Measurements from ENCODE around the gene NPHP4.

Gene NPHP4

DNA sequence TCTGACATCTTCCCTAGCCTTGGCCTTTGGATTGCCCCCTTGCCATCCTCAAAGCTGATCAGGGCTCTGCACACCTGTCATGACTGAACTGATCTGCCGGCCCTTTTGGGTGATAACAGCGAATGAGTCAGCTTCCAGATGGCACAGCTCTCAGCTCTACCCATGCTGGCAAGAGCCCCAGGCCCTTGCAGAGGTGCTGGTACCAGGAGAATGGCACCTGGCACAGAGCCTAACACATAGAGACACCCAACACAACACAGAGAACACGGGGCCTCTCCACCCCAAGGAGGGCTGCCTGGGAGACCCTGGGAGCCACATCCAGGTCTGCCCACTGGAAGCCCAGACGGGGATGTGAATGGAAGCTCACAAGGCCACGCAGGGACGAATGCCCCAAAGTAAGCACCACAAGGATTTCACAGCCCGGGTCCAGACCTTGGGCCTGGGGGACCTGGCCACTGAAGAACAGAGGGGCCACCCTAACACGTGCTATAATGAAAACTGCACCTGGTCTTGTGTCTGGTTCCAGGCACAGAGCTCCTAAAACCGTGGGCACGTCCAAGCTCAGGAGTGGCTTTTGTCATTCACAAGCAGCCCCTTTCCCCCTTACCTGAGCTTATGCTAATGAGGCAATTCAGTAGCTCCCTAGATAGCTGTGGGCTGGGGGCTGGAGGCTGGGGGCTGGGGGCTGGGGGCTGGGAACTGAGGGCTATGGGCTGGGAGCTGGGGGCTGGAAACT lies 160.5 kb downstream of the NPHP4 start:
- no peak for DNase-seq (ENCODE audit: low read depth in 2 of 2)

DNA sequence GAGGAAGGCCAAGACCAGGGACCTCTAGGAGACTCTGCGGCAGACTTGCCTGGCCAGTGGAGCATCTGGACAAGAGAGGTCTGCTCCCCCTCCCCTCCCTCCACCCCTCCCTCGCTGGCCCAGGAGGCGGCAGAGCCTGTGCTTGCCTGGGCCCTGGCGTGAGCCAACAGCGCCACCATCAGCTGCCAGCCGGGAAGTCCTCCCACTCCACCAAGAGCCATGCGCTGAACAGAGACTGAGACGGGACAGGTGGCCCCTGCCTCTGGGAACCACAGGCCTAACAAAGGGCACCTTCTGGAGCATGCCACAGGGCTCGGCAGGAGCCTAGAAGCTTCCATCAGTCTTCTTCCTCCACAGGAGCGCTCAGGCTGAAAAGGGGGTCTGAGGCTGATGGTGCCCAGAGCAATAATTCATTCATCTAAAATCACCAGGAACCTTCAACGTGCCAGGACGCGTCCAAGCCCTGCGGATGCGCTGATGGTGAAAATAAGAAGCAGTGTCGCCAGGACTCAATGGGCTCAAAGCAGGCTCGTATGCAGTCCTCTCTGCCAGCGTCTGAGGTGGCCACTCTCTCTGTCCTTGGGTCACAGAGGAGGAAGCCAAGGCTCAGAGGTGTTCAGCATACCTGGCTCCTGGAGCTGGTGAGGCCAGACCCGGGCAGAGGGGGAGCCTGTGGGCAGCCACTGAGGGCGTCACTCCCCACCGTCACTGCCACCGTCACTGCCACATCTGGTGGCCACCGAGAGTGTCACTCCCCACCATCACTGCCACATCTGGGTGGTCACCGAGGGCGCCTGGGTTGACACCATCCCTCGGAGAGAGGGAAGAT lies 161.2 kb downstream of the NPHP4 start:
- DNase-seq (ENCODE audit: low read depth in 2 of 2), result no peak

DNA sequence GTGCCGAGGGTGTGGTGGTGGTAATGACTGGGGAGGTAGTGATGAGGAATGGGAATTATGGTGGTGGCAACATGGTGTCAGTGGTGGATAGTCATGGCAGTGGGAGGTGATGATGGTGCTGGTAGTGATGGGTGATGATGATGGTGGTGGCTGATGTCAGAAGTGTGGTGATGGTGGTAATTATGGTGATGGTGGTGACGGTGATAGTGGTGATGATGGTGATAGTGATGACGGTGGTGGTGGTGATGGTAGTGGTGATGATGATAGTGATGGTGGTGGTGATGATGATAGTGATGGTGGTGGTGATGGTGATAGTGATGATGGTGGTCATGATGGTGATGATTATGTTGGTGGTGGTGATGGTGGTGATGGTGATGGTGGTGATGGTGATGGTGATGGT lies 162.8 kb downstream of the NPHP4 start:
- no peak for DNase-seq (ENCODE audit: low read depth in 2 of 2)

DNA sequence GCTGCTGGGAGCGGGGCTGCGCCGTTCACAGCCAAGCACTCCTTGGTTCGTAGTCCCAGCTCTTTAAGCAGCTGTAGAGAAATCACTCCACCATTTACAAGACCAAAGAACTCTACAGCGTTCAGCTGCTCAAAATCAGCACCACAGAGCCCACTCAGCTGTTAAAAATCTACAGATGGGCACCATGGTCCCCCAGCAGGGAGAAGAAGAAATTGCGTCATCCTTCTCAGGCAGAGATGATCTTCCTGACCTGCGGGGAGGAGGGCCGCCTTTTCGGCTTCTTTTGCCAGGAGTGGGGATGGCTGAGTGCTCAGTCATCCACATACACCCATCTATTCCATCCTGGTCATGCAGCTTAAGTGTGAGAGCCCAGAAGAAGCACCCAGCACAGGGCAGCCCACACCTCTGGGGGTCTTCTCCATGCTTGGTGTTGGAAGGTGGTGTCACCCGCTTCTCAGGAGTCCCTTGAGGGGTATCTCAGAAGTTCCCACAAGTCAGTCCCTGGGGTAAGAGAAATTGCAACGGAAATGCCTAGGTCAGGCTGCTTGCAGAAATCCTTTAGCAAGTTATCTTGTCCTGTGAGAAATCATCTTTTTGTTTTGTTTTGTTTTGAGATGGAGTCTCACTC lies 163.8 kb downstream of the NPHP4 start:
- no peak for DNase-seq (ENCODE audit: low read depth in 2 of 2)

DNA sequence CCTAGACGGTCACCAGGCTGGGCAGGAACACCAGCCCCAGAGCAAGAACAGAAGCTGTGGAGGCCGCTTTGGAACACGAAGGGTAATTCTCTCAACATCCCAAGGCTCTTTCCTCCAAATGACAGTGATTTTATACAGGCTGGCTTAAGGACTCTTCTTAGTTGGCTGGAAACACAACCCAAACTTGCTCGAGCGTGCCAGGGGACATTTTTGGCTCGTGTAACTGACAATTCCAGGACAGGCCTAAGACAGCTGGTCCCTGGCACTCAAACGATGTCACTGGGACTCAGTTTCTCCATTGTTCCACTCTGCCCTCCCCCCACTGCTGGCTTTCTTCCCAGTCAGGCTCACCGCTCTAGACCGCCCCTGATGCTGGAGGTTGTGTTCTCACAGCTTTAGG lies 164.7 kb downstream of the NPHP4 start:
- DNase-seq (ENCODE audit: low read depth in 2 of 2), result no peak

DNA sequence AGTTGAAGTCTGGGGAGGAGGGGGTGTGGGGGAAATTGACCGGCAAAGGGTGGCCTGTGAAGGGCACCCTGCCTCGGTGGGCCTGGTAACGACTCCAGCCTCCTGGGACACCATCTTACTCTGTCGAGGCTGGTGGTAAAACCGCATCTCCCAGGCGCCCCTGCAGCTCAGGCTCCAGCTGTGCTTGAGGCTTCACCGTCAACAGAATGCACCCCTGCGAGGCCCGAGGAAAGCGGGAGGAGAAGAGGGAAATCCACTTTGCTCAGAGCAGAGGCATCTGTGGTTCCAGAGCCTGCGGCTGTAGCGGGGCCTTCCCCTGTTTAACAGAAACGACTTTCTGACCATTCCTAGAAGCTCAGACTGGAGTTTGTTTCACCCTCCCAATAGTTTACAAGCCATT lies 165.6 kb downstream of the NPHP4 start:
- DNase-seq (ENCODE audit: low read depth in 2 of 2), result no peak

DNA sequence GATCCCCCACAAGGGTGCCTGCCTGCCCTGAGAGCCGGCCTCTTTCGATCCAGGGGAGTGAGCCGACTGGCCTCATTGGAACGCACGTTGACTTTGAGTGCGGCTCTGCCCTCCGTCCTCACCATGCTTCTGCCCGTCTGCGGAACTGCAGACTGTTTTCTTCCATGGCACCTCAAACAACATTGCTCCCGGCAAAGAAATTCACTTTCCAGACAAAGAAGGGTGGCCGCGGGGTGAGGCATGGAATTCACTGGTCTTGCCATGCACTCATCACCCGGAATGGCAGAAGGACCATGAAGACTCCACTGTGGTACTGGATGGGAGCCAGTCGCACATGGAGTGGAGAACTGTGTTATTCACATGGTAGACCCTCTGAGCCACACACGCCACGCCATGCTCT lies 169.5 kb downstream of the NPHP4 start:
- DNase-seq (ENCODE audit: low read depth in 2 of 2), result no peak

DNA sequence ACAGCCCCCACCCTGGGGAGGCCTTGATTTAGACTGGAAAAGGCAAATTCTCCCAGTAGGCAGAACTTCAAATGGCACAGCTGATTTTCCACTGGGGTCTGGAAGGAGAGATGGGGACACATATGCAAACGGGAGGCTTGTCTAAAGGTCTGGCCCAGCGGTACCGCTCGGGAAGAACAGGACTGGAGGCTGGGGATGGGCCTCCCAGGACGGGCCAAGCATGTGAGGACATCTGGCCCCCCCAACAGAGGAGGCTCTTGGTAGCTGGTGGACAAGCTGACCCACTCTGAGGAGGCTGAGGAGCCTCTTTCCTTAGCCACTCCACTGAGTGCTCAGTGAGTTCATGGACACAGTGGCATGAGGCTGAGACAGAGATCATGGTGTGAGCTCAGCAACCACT lies 170.0 kb downstream of the NPHP4 start:
- no peak for DNase-seq (ENCODE audit: low read depth in 2 of 2)

DNA sequence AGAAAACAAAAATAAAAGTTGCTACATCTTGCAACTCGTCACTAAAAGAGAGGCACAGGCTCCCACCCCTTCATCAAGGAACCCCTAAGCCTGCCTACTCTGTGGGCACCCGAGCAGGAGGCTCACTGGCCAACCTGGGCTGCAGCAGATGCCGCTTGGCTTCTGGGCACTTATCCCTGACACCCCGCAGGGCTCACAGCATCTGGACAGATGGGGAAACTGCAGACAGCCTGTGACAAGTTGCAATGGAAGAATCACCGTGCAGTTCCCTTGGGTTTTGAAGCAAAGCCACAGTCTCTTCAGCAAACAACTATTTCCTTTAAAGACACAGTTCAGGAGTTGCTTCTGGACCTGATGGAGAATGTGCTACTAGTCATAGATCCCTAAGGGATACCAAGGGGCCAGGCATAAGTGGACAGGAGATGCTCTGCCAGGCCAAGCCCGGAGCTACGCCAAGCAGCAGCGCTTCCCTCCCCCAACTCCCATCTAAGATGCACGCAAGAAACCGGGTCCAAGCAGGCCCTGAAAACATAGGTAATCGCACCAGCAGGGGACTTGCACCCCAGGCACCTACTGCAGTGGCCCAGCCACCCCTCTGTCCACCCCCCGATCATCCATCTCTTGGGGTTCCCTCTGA lies 170.6 kb downstream of the NPHP4 start:
- DNase-seq (ENCODE audit: low read depth in 2 of 2), result no peak

DNA sequence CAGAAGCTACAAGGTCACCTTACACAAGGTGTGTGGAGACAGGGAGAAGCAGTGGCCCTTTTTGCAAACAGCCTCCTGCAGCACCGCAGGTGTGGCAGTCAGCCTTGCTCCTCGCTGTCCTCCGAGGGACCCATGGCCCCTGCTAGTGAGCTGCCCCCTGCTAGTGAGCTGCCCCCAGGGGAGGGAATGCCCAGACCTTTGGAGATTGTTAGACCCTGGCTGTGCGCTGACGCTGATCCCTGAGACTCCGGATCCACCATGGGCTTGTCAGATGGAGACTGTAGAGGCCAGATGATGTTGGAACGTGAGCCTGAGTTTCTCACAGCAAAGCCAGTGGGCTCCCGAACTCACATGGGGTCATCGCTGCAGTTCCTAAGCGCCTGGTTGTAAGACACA lies 172.2 kb downstream of the NPHP4 start:
- no peak for DNase-seq (ENCODE audit: low read depth in 2 of 2)

DNA sequence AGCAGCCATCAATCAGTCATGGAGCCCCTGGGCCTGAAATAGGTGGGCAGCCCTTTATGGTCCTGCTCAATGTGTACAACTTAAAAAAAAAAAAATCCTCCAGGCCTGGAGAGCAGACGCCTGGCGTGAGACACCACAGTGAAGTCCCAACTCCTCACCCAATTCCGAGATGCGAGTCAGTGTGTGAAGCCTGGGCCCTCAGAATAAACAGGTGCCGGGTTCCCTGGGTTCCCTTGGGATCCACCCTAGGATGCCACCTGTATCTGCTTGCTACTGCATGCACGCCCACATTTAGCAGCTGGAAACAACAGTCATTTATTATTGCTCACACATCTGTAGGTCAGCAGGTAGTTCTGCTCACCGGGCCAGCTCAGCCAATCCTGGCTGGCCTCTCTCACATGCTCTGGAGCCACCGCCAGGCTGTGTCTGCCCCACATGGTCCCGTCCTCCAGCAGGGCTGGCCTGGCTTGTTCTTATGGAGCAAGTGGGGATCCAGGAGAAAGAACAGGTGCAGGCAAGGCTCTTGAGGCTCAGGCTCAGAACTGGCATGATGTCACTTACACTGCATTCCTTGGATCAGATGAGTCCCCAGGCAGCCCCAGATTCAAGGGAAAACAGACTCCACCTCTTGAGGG lies 172.7 kb downstream of the NPHP4 start:
- DNase-seq (ENCODE audit: low read depth in 2 of 2), result no peak

DNA sequence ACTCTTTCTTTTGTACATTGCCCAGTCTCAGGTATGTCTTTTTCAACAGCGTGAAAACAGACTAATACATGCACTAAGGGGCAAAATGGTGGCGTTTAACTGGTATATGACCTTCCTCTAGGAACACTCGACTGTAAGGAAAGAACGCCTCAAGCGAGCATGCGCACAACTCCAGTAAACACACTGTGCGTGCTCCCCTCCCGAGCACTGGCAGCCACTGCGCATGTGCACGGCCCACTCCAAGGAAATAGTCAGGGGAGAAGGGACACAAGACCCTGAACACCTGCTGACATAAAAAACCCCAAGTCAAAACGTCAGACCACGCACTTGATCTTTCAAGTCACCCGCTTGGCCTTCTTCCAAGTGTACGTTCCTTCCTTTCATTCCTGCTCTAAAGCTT lies 173.5 kb downstream of the NPHP4 start:
- DNase-seq (ENCODE audit: low read depth in 2 of 2), result no peak

DNA sequence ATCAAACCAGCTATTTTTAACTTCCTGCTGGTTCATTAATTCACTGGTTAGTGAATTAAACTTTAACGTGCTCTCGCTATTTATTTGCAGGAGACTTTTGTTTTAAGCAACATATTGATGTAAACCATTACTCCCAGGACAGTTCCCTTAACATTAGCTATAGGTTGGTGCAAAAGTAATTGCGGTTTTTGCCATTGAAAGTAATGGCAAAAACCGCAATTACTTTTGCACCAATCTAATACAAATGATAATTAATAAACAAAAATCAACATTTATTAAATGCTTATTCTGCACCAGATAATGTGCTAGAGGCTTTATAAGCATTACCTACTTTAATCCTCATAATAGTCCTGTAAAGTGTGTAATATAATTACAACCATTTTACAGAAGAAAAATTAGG lies 176.5 kb downstream of the NPHP4 start:
- no peak for DNase-seq (ENCODE audit: low read depth in 2 of 2)

DNA sequence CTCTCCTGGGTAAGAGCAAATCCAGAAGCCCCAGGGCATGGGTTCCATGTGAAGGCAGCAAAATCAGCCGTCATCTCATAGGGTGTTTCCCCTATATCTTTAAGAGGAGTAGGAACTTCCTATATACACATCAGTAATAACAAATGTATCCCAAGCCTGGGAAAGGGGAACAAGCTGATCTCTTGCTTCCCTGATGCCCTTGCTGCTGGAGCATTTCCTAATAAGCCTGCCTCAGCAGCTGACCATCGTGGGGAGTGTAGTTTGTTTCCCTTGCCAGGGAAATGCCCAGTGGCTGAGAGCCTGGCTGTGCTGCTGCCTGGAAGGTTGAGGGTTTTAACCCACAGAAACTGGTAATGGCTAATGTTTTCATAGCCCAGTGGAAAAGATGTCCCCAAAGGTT lies 177.0 kb downstream of the NPHP4 start:
- no peak for DNase-seq (ENCODE audit: low read depth in 2 of 2)

DNA sequence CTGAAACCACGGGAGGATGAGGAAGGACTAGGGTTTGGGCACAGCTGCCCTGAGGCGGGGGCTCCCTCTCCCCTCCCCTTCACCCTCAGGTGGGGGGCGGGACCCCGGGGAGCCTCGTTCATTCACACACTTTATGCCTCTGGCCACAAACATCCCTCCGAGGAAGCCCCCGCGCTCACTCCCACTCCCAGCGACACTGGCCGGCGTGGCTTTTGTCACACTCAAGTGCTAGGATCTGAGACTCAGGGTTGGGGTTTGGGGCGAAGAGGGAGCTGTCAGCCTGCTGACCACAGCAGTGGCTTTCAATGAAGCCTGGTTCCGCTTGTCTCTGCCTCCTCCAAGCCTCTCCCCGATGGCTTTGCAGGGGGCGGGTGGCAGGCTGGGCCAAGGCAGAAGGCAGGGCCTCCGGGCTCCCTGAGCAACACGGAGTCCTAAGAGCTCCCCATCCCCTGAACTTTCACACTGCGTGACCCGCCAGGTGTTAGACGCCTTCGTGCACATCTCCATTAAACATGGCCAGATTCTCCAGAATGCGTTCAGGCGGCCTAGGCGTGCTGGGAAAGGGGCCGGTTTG lies 178.1 kb downstream of the NPHP4 start:
- DNase-seq (ENCODE audit: low read depth in 2 of 2), result no peak

DNA sequence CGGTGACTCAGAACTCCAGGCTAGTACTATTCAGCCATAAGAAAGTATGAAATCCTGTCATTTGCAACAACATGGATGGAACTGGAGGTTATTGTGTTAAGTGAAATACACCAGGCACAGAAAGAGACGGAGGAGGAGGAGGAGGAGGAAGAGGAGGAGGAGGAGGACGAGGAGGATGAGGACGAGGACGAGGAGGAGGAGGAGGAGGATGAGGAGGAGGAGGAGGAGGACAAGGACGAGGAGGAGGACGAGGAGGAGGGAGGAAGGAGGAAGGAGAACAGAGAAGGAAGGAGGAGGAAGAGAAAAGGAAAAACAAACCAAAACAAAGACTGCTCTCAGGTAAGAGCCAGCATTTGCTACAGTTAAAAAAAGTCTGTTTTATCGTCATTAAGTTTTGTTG lies 178.7 kb downstream of the NPHP4 start:
- no peak for DNase-seq (ENCODE audit: low read depth in 2 of 2)
